GM23338 (cell line): ENCODE data around the gene CLK1. TPM values are rescaled to one million over a fixed set of nuclear protein-coding genes. Genes with fewer than 3 reads are reported as not detected.

Source experiments
- ATAC-seq: fragments of 200-7000 bp; cut with Tn5 transposase; 3 replicates; pipeline ENCODE4 v1.9.1; 2020
- DNase-seq: peaks from one replicate; pipeline ENCODE4 v3.0.0-alpha.2; 2015; ENCODE audit warnings: low spot score
- H2AFZ ChIP-seq: fragments of 200-600 bp; sonication (generic); 2 replicates; pipeline ENCODE4 v1.8.0; 2016; ENCODE audit warnings: antibody characterized with exemption, mild to moderate bottlenecking, moderate library complexity
- H3F3A ChIP-seq: fragments of 200-600 bp; sonication (generic); replicated peaks from 2 replicates; pipeline ENCODE4 v1.8.0; 2017; ENCODE audit warnings: antibody characterized with exemption, mixed run types, low read depth
- H3K27ac ChIP-seq: fragments of 200-600 bp; sonication (generic); 2 replicates; pipeline ENCODE4 v1.6.1; 2016; ENCODE audit warnings: low read depth
- H3K27me3 ChIP-seq: fragments of 200-600 bp; sonication (generic); 2 replicates; pipeline ENCODE4 v1.8.0; 2016; ENCODE audit warnings: mild to moderate bottlenecking, mixed run types, moderate library complexity; ENCODE audit not compliant: insufficient read depth
- H3K36me3 ChIP-seq: fragments of 200-600 bp; sonication (generic); 2 replicates; pipeline ENCODE4 v1.8.0; 2016; ENCODE audit warnings: mild to moderate bottlenecking; ENCODE audit not compliant: insufficient read depth
- H3K4me1 ChIP-seq: fragments of 200-600 bp; sonication (generic); 2 replicates; pipeline ENCODE4 v1.8.0; 2016; ENCODE audit warnings: mild to moderate bottlenecking, moderate library complexity; ENCODE audit not compliant: insufficient read depth
- H3K4me2 ChIP-seq: fragments of 200-600 bp; sonication (generic); 2 replicates; pipeline ENCODE4 v1.7.1; 2017; ENCODE audit warnings: mixed run types
- H3K4me3 ChIP-seq: fragments of 200-600 bp; sonication (generic); 2 replicates; pipeline ENCODE4 v1.6.1; 2016; ENCODE audit warnings: mixed run types
- H3K79me2 ChIP-seq: fragments of 200-600 bp; sonication (generic); replicated peaks from 2 replicates; pipeline ENCODE4 v1.8.0; 2017; ENCODE audit warnings: mild to moderate bottlenecking; ENCODE audit not compliant: insufficient read depth
- H3K9me2 ChIP-seq: fragments of 200-600 bp; sonication (generic); 2 replicates; pipeline ENCODE4 v1.8.0; 2017; ENCODE audit not compliant: insufficient read depth
- H4K20me1 ChIP-seq: fragments of 200-600 bp; sonication (generic); replicated peaks from 2 replicates; pipeline ENCODE4 v1.8.0; 2017; ENCODE audit warnings: mild to moderate bottlenecking; ENCODE audit not compliant: insufficient read depth
- H3K27ac Mint-ChIP-seq: 2 replicates; pipeline ENCODE4 v1.8.0; 2020; ENCODE audit warnings: inconsistent platforms, mild to moderate bottlenecking, moderate library complexity, mixed read lengths
- H3K27me3 Mint-ChIP-seq: 3 replicates; pipeline ENCODE4 v1.8.0; 2022; ENCODE audit warnings: low read depth, mild to moderate bottlenecking, moderate library complexity, mixed read lengths, inconsistent platforms; ENCODE audit not compliant: insufficient read depth, poor library complexity
- H3K36me3 Mint-ChIP-seq: 3 replicates; pipeline ENCODE4 v1.8.0; 2021; ENCODE audit warnings: low read depth, mild to moderate bottlenecking, inconsistent platforms, moderate library complexity, mixed read lengths
- H3K4me1 Mint-ChIP-seq: 3 replicates; pipeline ENCODE4 v1.8.0; 2020; ENCODE audit warnings: mild to moderate bottlenecking, inconsistent platforms, mixed read lengths
- H3K4me3 Mint-ChIP-seq: 3 replicates; pipeline ENCODE4 v1.8.0; 2021; ENCODE audit warnings: moderate library complexity, mild to moderate bottlenecking, inconsistent platforms, mixed read lengths
- H3K9me3 Mint-ChIP-seq: 3 replicates; pipeline ENCODE4 v1.8.0; 2020; ENCODE audit warnings: moderate library complexity, mild to moderate bottlenecking, inconsistent platforms, mixed read lengths
- CREB1 ChIP-seq: fragments of 250-450 bp; sonication (Bioruptor Pico); IDR thresholded peaks from 2 replicates; pipeline ENCODE4 v1.5.0; 2020; ENCODE audit warnings: low read depth, mild to moderate bottlenecking, moderate library complexity
- CTCF ChIP-seq, 2 experiments: fragments of 200-600 bp in 1 of 2; sonication (generic) in 1 of 2; conservative IDR thresholded peaks; 2 replicates each; pipeline versions ENCODE4 v1.5.1 to v1.6.1; 2016 to 2017; ENCODE audit warnings: antibody characterized with exemption in 2 of 2, low read depth in 2 of 2, mild to moderate bottlenecking in 2 of 2, moderate library complexity in 1 of 2
- ETS1 ChIP-seq: IDR thresholded peaks from 2 replicates; pipeline ENCODE4 v1.6.1; 2016; ENCODE audit warnings: antibody characterized with exemption
- EZH2 ChIP-seq: fragments of 200-600 bp; sonication (generic); IDR thresholded peaks from one replicate; pipeline ENCODE4 v1.8.0; 2017; ENCODE audit warnings: antibody characterized with exemption, mild to moderate bottlenecking, low read depth; ENCODE audit not compliant: unreplicated experiment
- EZH2phosphoT487 ChIP-seq: fragments of 200-600 bp; sonication (generic); IDR thresholded peaks from one replicate; pipeline ENCODE4 v1.8.1; 2018; ENCODE audit warnings: antibody characterized with exemption; ENCODE audit not compliant: unreplicated experiment
- JUNB ChIP-seq: IDR thresholded peaks from one replicate; pipeline ENCODE4 v1.6.1; 2016; ENCODE audit warnings: antibody characterized with exemption; ENCODE audit not compliant: unreplicated experiment
- NANOG ChIP-seq: IDR thresholded peaks from 2 replicates; pipeline ENCODE4 v1.6.1; 2016; ENCODE audit warnings: antibody characterized with exemption, borderline replicate concordance
- POLR2AphosphoS5 ChIP-seq: IDR thresholded peaks from 2 replicates; pipeline ENCODE4 v1.6.1; 2016; ENCODE audit warnings: antibody characterized with exemption, low read depth
- REST ChIP-seq: IDR thresholded peaks from one replicate; pipeline ENCODE4 v1.6.1; 2018; ENCODE audit warnings: antibody characterized with exemption; ENCODE audit not compliant: unreplicated experiment
- STAT1 ChIP-seq: IDR thresholded peaks from one replicate; pipeline ENCODE4 v1.6.1; 2016; ENCODE audit warnings: antibody characterized with exemption; ENCODE audit not compliant: unreplicated experiment
- ZNF114 ChIP-seq: fragments of 250-450 bp; sonication (Bioruptor Pico); IDR thresholded peaks from 2 replicates; pipeline ENCODE4 v1.5.0; 2020; ENCODE audit warnings: mild to moderate bottlenecking, moderate library complexity
- ZNF331 ChIP-seq: fragments of 250-450 bp; sonication (Bioruptor Pico); IDR thresholded peaks from 2 replicates; pipeline ENCODE4 v1.5.0; 2020; ENCODE audit warnings: low read depth, mild to moderate bottlenecking, moderate library complexity
- ZNF462 ChIP-seq: fragments of 250-450 bp; sonication (Bioruptor Pico); IDR thresholded peaks from 2 replicates; pipeline ENCODE4 v1.5.0; 2020; ENCODE audit warnings: mild to moderate bottlenecking, moderate library complexity
- polyA plus RNA-seq: library from polyadenylated mRNA; unstranded; fragments of >200 nt; fragmentation: Nextera tagmentation; extraction: Ambion mirVana; gene quantifications from 2 replicates; pipeline ENCODE4 v1.2.1, GENCODE V29; 2016
- total RNA-seq: library from RNA; depleted of rRNA; stranded (reverse); fragments of >200 nt; shearing (Covaris generic); gene quantifications from 2 replicates; pipeline ENCODE4 v1.2.3, GENCODE V29; 2014

The CLK1 gene
- total and polyA plus RNA-seq, 2 experiments from 2014 or later: 26.7 to 36.0 TPM

GRCh38 chr2:200829258-200829655 lies 35.2 kb downstream of the CLK1 start:
- Histone ChIP-seq H2AFZ (no peak overlapping the region), H3K4me1 (no peaks in the 10 kb centered on the region), H4K20me1 (0 out of 2 replicates have a peak, but pooled peaks cover 2% of the 10 kb centered on the region), H3F3A (0 out of 2 replicates have a peak, but pooled peaks cover 4% of the 10 kb centered on the region), H3K36me3 (no peaks in the 10 kb centered on the region), H3K9me2 (no peaks in the 10 kb centered on the region), H3K27me3 (no peaks in the 10 kb centered on the region), H3K27ac (no peak overlapping the region), H3K4me2 (no peak overlapping the region), H3K79me2 (no peaks in the 10 kb centered on the region), H3K4me3 (no peak overlapping the region)
- ATAC-seq (peak; percentile 72), DNase-seq (peak; percentile 61)
- TF ChIP-seq POLR2AphosphoS5: no peak
- no peak for TF ChIP-seq ETS1
- no peak for TF ChIP-seq ZNF114 (CRISPR knock-in tag)
- no peak for TF ChIP-seq ZNF462 (CRISPR knock-in tag)
- no peak for TF ChIP-seq EZH2phosphoT487
- no peak for TF ChIP-seq CTCF (conservative IDR thresholded peaks at IDR 0.05; ENCODE audit: low read depth in 2 of 2)
- no peak for TF ChIP-seq ZNF331 (CRISPR knock-in tag)
- no peak for TF ChIP-seq STAT1
- TF ChIP-seq JUNB: no peak
- TF ChIP-seq NANOG: no peak
- TF ChIP-seq REST: no peak
- no peak for TF ChIP-seq CREB1
- no peak for TF ChIP-seq EZH2
- H3K27ac Mint-ChIP-seq: no peak overlapping the region
- no peaks in the 10 kb centered on the region; the same call in 2 of the 3 replicates for H3K4me1 Mint-ChIP-seq
- peaks cover 6% of the 10 kb centered on the region for H3K36me3 Mint-ChIP-seq
- H3K9me3 Mint-ChIP-seq: no peaks in the 10 kb centered on the region
- no peak overlapping the region for H3K4me3 Mint-ChIP-seq
- H3K27me3 Mint-ChIP-seq: no peaks in the 10 kb centered on the region
